Osteoblast (primary cell): Measurements from ENCODE around the gene PDE9A. TPM values are rescaled to one million over a fixed set of nuclear protein-coding genes. Genes with fewer than 3 reads are reported as not detected.
A peak's percentile ranks its signal among the peaks of the same experiment; 100 is the strongest.

Experiments
- DNase-seq: peaks from one replicate; pipeline ENCODE4 v3.0.0; 2011; ENCODE audit warnings: low spot score, mixed read lengths; ENCODE audit not compliant: insufficient read length; ENCODE audit errors: missing footprints
- H2AFZ ChIP-seq: 2 replicates; pipeline ENCODE4 v1.6.0; 2011; ENCODE audit warnings: mild to moderate bottlenecking, low read length
- H3K27ac ChIP-seq: 2 replicates; pipeline ENCODE4 v1.5.1; 2011; ENCODE audit warnings: mild to moderate bottlenecking, low read depth, low read length, moderate library complexity
- H3K27me3 ChIP-seq: 2 replicates; pipeline ENCODE4 v1.6.0; 2012; ENCODE audit warnings: mild to moderate bottlenecking, control low read depth, inconsistent platforms, low read length, moderate library complexity; ENCODE audit not compliant: insufficient read depth
- H3K36me3 ChIP-seq: 2 replicates; pipeline ENCODE4 v1.5.1; 2011; ENCODE audit warnings: mild to moderate bottlenecking, low read length, control low read depth, moderate library complexity; ENCODE audit not compliant: insufficient read depth
- H3K4me1 ChIP-seq: 2 replicates; pipeline ENCODE4 v1.5.1; 2011; ENCODE audit warnings: mild to moderate bottlenecking, low read length, control low read depth, moderate library complexity; ENCODE audit not compliant: insufficient read depth
- H3K4me2 ChIP-seq: 2 replicates; pipeline ENCODE4 v1.6.0; 2011; ENCODE audit warnings: mild to moderate bottlenecking, low read length; ENCODE audit not compliant: insufficient read depth
- H3K4me3 ChIP-seq: fragments of 200-600 bp; sonication (generic); 3 replicates; pipeline ENCODE4 v1.5.1; 2012; ENCODE audit warnings: mild to moderate bottlenecking, low read length, inconsistent platforms; ENCODE audit not compliant: insufficient read depth
- H3K79me2 ChIP-seq: 2 replicates; pipeline ENCODE4 v1.6.0; 2012; ENCODE audit warnings: mild to moderate bottlenecking, low read length, control low read depth, inconsistent platforms; ENCODE audit not compliant: insufficient read depth
- H3K9me3 ChIP-seq: 2 replicates; pipeline ENCODE4 v1.5.1; 2011; ENCODE audit warnings: low read depth, low read length, control low read depth
- H4K20me1 ChIP-seq: 2 replicates; pipeline ENCODE4 v1.6.0; 2012; ENCODE audit warnings: mild to moderate bottlenecking, low read length, control low read depth; ENCODE audit not compliant: insufficient read depth
- total RNA-seq: library from RNA; depleted of rRNA; stranded (reverse); fragments of >200 nt; gene quantifications from 2 replicates; pipeline ENCODE4 v1.2.3, GENCODE V29; 2012
- TF ChIP-seq, protein P1 (sequence below): IDR thresholded peaks from 2 replicates; pipeline ENCODE4 v1.5.1; 2011; ENCODE audit warnings: mild to moderate bottlenecking, low read depth, low read length, moderate library complexity; ENCODE audit errors: extremely low read depth

The PDE9A gene
- total RNA-seq, 1 donor: 0.36 TPM

DNA sequence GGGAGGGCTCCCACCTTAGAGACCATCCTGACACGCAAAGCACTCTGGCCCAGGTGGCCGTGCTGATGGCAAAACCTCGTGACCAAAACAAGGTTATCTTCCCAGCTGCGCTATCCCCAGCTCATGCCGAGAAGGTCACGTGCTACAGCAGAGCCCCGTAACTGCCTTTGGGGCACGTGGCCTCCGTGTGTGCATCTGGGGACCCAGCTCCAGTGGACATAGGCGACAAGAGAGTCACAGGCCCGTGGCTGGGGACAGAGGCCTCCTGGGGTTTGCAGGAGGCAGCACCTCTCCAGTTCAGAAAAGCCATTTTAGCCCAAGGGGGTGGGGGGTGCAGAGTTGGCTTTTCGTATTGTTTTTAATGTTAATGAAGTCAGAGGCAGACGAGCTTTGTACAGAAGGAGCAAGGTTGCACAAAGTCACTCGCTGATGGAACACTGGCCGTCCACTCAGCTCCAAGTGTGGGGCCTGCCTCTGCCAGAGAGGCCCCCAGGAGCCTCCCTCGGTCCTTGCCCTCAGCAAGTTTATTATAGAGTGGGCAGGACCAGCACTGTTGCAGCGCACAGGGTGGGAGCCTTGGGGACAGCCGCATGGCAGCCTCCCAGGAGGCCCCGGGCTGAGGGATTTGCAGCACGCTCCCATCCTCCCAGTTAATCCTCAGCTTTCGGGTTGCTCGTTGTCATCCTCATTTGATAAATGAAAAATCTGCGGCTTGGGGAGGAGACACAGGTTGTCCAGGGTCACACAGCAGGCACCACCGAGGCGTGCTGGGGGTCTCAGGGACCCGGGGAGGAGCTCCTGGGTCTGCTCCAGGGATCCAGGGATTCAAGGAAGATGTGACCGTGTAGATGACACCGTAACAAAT, 8.0 kb upstream of the PDE9A start:
- no peak overlapping the region for H2AFZ ChIP-seq
- no peak overlapping the region for H3K4me2 ChIP-seq
- H4K20me1 ChIP-seq: no peaks in the 10 kb centered on the region
- H3K79me2 ChIP-seq: no peaks in the 10 kb centered on the region
- peaks cover 8% of the 10 kb centered on the region for H3K4me1 ChIP-seq
- TF ChIP-seq, protein P1, sequence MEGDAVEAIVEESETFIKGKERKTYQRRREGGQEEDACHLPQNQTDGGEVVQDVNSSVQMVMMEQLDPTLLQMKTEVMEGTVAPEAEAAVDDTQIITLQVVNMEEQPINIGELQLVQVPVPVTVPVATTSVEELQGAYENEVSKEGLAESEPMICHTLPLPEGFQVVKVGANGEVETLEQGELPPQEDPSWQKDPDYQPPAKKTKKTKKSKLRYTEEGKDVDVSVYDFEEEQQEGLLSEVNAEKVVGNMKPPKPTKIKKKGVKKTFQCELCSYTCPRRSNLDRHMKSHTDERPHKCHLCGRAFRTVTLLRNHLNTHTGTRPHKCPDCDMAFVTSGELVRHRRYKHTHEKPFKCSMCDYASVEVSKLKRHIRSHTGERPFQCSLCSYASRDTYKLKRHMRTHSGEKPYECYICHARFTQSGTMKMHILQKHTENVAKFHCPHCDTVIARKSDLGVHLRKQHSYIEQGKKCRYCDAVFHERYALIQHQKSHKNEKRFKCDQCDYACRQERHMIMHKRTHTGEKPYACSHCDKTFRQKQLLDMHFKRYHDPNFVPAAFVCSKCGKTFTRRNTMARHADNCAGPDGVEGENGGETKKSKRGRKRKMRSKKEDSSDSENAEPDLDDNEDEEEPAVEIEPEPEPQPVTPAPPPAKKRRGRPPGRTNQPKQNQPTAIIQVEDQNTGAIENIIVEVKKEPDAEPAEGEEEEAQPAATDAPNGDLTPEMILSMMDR: no peak
- H3K4me3 ChIP-seq: no peak overlapping the region
- DNase-seq: peak; percentile 50
- peaks cover 23% of the 10 kb centered on the region for H3K27me3 ChIP-seq
- no peaks in the 10 kb centered on the region for H3K36me3 ChIP-seq
- no peaks in the 10 kb centered on the region for H3K9me3 ChIP-seq
- H3K27ac ChIP-seq: no peak overlapping the region

DNA sequence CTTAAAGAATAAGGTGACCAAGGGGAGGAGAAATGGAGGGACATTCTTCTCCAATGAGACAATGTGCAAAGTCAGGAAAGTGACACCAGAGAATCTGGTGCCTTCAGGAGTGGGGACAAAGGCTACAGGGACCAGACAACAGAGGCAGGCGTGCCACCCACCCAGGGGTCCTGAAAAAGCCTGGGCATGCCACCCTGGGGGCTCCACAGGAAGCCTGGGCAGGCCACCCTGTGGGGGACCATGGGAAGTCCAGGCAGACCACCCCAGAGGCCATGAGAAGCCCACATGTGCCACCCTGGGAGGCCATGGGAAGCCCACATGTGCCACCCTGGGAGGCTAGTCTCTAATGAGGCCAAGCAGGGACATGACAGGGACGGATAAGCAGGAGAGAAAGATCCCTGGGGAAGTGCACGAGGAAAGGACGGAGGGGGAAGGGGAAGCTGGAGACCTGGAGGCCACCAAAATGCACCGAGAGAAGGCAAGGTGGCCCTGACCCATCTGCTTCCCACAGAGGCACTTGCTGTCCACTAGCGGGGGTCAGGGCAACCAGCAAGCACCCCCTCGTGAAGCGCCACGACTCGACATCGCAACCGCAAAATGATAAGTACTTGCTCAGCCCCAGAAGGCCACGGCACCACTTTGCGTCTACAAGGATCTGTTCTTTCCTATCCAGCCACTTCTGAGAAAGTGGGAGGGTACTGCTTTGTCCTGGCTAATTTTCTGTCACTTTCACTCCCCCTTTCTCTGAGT, 7.2 kb upstream of the PDE9A start:
- Histone ChIP-seq H3K4me1 (peaks cover 6% of the 10 kb centered on the region), H4K20me1 (no peaks in the 10 kb centered on the region), H3K27ac (no peak overlapping the region), H3K4me2 (no peak overlapping the region), H3K36me3 (no peaks in the 10 kb centered on the region), H3K27me3 (peaks cover 18% of the 10 kb centered on the region), H3K9me3 (no peaks in the 10 kb centered on the region), H3K79me2 (no peaks in the 10 kb centered on the region), H2AFZ (no peak overlapping the region), H3K4me3 (no peak overlapping the region)
- DNase-seq: peak; percentile 48
- TF ChIP-seq, protein P1: no peak

DNA sequence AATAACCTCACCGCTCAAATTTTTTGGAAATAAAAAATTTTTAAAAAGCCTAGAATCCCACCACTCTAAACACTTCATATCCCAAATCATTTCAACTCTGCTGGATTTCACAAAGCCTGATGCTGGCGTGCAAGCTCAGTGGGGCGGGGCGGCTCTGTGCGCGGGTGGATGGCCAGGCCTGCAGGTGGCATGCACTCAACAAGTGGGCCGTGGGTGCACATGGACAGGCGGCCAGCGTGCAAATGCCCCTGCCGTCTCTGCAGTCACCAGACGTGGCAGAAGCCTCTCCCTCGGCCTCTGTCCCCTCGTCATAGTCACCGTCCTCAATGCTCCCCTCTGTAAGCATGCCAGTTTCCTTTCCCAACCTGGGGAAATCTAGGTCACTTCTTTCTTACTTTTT, 6.6 kb upstream of the PDE9A start:
- TF ChIP-seq, protein P1: no peak
- H3K9me3 ChIP-seq: no peaks in the 10 kb centered on the region
- H3K79me2 ChIP-seq: no peaks in the 10 kb centered on the region
- H3K27me3 ChIP-seq: peaks cover 14% of the 10 kb centered on the region
- no peak overlapping the region for H3K4me2 ChIP-seq
- no peak overlapping the region for H2AFZ ChIP-seq
- H3K27ac ChIP-seq: no peak overlapping the region
- H3K4me1 ChIP-seq: peaks cover under 1% of the 10 kb centered on the region
- no peak overlapping the region for H3K4me3 ChIP-seq
- peak; percentile 30 for DNase-seq
- no peaks in the 10 kb centered on the region for H3K36me3 ChIP-seq
- no peaks in the 10 kb centered on the region for H4K20me1 ChIP-seq

DNA sequence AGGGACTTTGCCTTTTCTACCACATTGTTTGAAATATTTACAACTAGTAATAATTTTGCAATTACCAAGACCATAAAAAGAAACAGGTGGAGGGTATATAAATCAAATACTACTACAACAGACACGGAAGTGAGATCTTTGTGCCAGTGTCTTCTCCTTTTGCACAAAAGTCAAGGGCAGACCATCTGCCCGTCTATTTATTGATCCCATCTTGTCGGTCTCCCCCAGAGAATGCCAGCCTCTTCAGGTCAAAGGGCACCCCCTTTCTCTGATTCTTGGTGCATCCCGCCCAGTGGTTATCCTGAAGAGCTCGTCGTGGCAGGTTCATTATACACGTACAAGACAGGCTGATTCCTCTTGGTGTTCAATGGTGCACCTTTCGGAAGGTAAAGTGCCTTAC, 4.8 kb upstream of the PDE9A start:
- Histone ChIP-seq H3K27ac (no peak overlapping the region), H3K27me3 (peaks cover 17% of the 10 kb centered on the region), H3K4me1 (no peaks in the 10 kb centered on the region), H3K36me3 (no peaks in the 10 kb centered on the region), H3K4me2 (no peak overlapping the region), H3K9me3 (no peaks in the 10 kb centered on the region), H2AFZ (no peak overlapping the region), H3K4me3 (no peak overlapping the region), H4K20me1 (no peaks in the 10 kb centered on the region), H3K79me2 (no peaks in the 10 kb centered on the region)
- DNase-seq: peak; percentile 73
- TF ChIP-seq, protein P1: no peak
